Activated naive CD8-positive, alpha-beta T cell treated with anti-CD3 and anti-CD28 coated beads, Interleukin-2, amount 10 ng/mL, durations not matched to agents 7 days and 5 days (primary cell): ENCODE measurements around the gene GTPBP3. TPM values are rescaled to one million over a fixed set of nuclear protein-coding genes. Genes with fewer than 3 reads are reported as not detected.

Experiments used
- ATAC-seq: fragments of 150-1000 bp; cut with Tn5 transposase; one replicate; pipeline ENCODE4 v1.10.0; 2021; ENCODE audit warnings: low read depth, moderate library complexity
- POLR2A ChIA-PET: fragments of 350-600 bp; sonication (Branson Sonifier 250); formaldehyde crosslinking; loops from one replicate; lab custom pipeline; 2021; ENCODE audit warnings: antibody characterized with exemption; lab: Charles Lee
- DNase-seq: peaks from one replicate; pipeline ENCODE4 v3.0.0; 2021
- H3K27ac Mint-ChIP-seq: one replicate; pipeline ENCODE4 v1.8.0; 2022; ENCODE audit warnings: mild to moderate bottlenecking, mixed read lengths
- H3K27me3 Mint-ChIP-seq: one replicate; pipeline ENCODE4 v1.8.0; 2022; ENCODE audit warnings: mild to moderate bottlenecking, moderate library complexity, mixed read lengths
- H3K36me3 Mint-ChIP-seq: one replicate; pipeline ENCODE4 v1.8.0; 2021; ENCODE audit warnings: mild to moderate bottlenecking, mixed read lengths
- H3K4me1 Mint-ChIP-seq: one replicate; pipeline ENCODE4 v1.8.0; 2021; ENCODE audit warnings: mixed read lengths
- H3K4me3 Mint-ChIP-seq: one replicate; pipeline ENCODE4 v1.8.0; 2022; ENCODE audit warnings: mild to moderate bottlenecking, moderate library complexity, mixed read lengths
- H3K9me3 Mint-ChIP-seq: one replicate; pipeline ENCODE4 v1.8.0; 2021; ENCODE audit warnings: mixed read lengths
- total RNA-seq, 2 experiments: library from RNA; stranded (reverse); gene quantifications; one replicate each; pipeline ENCODE4 v1.2.3, GENCODE V29; 2021

The GTPBP3 gene
- total RNA-seq, 2 experiments from 2014 or later = 41.8 to 46.7 TPM

DNA sequence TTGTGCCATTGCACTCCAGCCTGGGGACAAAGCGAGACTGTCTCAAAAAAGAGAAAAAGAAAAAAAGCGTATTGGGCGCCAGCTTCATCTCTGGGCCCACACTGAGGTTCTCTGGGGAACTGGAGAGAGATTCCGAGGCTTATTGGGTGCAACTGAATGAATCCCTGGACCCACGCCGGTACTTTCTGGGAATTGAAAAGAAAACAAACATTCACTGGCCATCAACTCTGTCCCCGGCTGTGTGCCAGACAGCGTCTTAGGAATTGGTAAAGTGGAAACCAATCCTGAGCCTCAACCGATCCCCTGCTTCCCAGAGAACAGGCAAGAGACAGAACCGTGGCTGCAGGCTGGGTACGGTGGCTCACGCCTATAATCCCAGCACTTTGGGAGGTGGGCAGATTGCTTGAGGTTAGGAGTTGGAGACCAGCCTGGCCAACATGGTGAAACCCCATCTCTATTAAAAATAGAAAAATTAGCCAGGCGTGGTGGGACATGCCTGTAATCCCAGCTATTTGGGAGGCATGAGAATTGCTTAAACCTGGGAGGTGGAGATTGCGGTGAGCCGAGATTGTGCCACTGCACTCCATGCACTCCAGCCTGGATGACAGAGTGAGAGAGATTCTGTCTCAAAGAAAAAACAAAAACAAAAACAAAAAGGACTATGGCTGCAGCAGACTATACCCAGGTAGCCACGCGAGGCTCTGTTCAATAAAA lies 11.3 kb upstream of the GTPBP3 start:
- H3K4me1 Mint-ChIP-seq = peaks cover 6% of the 10 kb centered on the region
- POLR2A ChIA-PET = interaction anchor here (0.9 kb wide), 1 partner anchor 11 kb away, joined by 5 read pairs; no protein-coding TSS in a partner anchor

GRCh38 chr19:17326595-17326966 lies 10.8 kb upstream of the GTPBP3 start:
- Mint-ChIP-seq H3K4me3 (no peak overlapping the region), H3K27me3 (peaks cover 5% of the 10 kb centered on the region), H3K4me1 (peaks cover 6% of the 10 kb centered on the region), H3K27ac (no peak overlapping the region), H3K9me3 (no peaks in the 10 kb centered on the region), H3K36me3 (peaks cover 2% of the 10 kb centered on the region)
- DNase-seq = no peak
- no peak for ATAC-seq
- POLR2A ChIA-PET = interaction anchor here (0.9 to 3.9 kb wide), 2 partner anchors 10 to 17 kb away, joined by 5 to 26 read pairs; partner anchors contain the start of gene DDA1

More for the DNA sequence above, 11.3 kb upstream of the GTPBP3 start:
- H3K9me3 Mint-ChIP-seq = no peaks in the 10 kb centered on the region
- peaks cover 2% of the 10 kb centered on the region for H3K36me3 Mint-ChIP-seq
- peaks cover 5% of the 10 kb centered on the region for H3K27me3 Mint-ChIP-seq
- ATAC-seq (no peak), DNase-seq (no peak)
- no peak overlapping the region for H3K27ac Mint-ChIP-seq
- H3K4me3 Mint-ChIP-seq = no peak overlapping the region

- POLR2A ChIA-PET = interaction anchor here (0.9 to 3.9 kb wide), 2 partner anchors 9 to 18 kb away, joined by 5 to 26 read pairs; partner anchors contain the start of gene DDA1
- no peak overlapping the region for H3K4me3 Mint-ChIP-seq
- no peak for DNase-seq
- peaks cover 2% of the 10 kb centered on the region for H3K36me3 Mint-ChIP-seq
- peaks cover 5% of the 10 kb centered on the region for H3K27me3 Mint-ChIP-seq
- no peak for ATAC-seq
- H3K27ac Mint-ChIP-seq = no peak overlapping the region
- H3K4me1 Mint-ChIP-seq = peaks cover 6% of the 10 kb centered on the region
- H3K9me3 Mint-ChIP-seq = no peaks in the 10 kb centered on the region
Measured at GRCh38 chr19:17327068-17327653, 10.2 kb upstream of the GTPBP3 start.

DNA sequence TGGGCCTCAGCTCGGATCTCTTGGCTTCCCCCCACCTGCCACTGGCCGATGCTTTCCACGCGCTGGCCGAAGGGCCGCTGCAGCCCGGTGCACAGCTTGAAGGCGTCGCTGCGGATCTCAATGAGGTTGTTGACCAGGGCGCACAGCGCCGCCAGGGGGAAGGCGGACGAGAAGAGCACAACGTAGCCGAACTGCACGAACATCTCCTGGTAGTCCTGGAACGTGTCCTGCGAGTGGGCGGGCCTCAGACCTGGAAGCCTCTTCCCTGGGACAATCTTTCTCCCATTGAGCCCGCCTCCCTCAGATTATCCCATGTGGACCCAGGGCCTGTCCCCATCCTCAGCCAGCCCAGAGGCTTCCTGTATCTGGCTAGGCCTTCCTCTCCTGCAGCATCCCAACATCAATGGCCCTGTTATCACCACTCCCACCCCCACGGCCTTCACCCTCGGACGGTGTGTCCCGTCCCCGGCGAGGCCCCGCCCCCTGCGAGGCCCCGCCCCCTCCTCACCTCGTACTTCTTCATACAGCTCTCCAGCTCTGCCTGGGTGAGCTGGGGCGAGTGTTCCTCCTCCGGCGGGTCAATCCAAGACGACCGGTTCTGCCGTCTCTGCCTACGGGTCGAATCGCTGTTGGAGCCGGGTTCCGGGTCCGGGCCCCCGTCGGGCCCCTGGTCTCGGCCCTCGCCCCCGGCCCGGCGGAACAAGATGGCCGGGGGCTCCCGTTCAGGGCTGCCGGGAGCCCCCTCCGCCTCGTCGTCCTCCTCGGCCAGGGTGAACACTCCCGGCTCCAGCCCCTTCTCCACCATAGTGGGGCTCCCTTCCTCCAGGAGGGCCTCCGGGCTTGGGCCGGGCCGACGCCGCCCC lies 9.5 kb upstream of the GTPBP3 start:
- peaks cover 5% of the 10 kb centered on the region for H3K4me1 Mint-ChIP-seq
- H3K9me3 Mint-ChIP-seq = no peaks in the 10 kb centered on the region
- peak overlapping the region; percentile 60 for H3K4me3 Mint-ChIP-seq
- H3K27ac Mint-ChIP-seq = no peak overlapping the region
- H3K36me3 Mint-ChIP-seq = peaks cover 5% of the 10 kb centered on the region
- DNase-seq = peak; percentile 65
- peaks cover 5% of the 10 kb centered on the region for H3K27me3 Mint-ChIP-seq
- POLR2A ChIA-PET = interaction anchor here (1.0 to 3.9 kb wide), 2 partner anchors 10 to 19 kb away, joined by 3 to 26 read pairs; partner anchors contain the start of genes DDA1 and GTPBP3
- peak; percentile 39 for ATAC-seq

- Mint-ChIP-seq H3K4me3 (peak overlapping the region; percentile 60), H3K27me3 (peaks cover 5% of the 10 kb centered on the region), H3K36me3 (peaks cover 5% of the 10 kb centered on the region), H3K27ac (no peak overlapping the region), H3K4me1 (peaks cover 4% of the 10 kb centered on the region), H3K9me3 (no peaks in the 10 kb centered on the region)
- POLR2A ChIA-PET = interaction anchor here (1.0 to 3.9 kb wide), 2 partner anchors 9 to 19 kb away, joined by 3 to 26 read pairs; partner anchors contain the start of genes DDA1 and GTPBP3
- ATAC-seq = peak; percentile 29
- peak; percentile 59 for DNase-seq
Measured at GRCh38 chr19:17328517-17329365, 8.6 kb upstream of the GTPBP3 start.

GRCh38 chr19:17329366-17330261 lies 7.7 kb upstream of the GTPBP3 start:
- no peaks in the 10 kb centered on the region for H3K9me3 Mint-ChIP-seq
- H3K36me3 Mint-ChIP-seq = peaks cover 7% of the 10 kb centered on the region
- POLR2A ChIA-PET = interaction anchor here (3.9 kb wide), 1 partner anchor 20 kb away, joined by 26 read pairs; the partner anchor contains the start of gene DDA1
- peaks cover 5% of the 10 kb centered on the region for H3K27me3 Mint-ChIP-seq
- DNase-seq (no peak), ATAC-seq (no peak)
- peaks cover 7% of the 10 kb centered on the region for H3K4me1 Mint-ChIP-seq
- H3K27ac Mint-ChIP-seq = no peak overlapping the region
- H3K4me3 Mint-ChIP-seq = no peak overlapping the region

DNA sequence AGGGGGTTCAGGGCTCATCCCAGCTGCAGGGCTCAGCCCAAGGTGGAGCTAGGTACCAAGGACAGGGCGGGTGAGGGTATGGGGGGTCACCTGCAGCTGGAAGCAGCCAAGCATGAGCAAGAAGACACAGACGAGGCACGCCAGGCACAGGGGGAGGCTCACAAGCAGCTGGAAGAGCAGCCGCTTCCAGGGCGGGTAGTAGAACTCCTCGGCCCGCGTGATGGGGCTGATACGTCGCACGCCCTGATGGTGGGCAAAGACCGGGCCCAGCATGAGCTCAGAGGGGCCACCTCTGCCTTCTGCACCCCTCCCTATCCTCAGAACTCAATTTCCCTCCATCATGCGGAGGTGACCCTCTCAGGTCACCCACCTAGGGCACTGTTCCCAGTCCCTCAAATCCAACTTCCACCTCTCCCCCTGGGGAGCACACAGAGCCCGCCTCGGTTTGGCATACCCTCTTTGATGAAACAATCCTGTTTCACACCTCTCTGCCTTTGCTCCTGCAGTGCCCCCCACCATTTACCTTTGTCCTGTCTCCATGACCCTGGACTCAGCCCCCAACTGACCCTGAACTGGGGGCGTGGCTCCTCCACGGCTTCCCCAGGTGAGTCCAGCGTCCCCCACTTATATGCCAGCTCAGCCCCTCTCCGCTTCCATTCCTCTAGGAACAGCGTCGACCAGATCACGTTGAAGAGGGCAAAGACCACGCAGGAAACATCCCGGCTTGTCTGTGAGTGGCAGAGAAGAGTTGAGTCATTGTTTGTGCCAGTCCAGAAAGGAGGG lies 6.9 kb upstream of the GTPBP3 start:
- Mint-ChIP-seq H3K27me3 (peaks cover 5% of the 10 kb centered on the region), H3K4me3 (no peak overlapping the region), H3K9me3 (no peaks in the 10 kb centered on the region), H3K27ac (no peak overlapping the region), H3K4me1 (peaks cover 13% of the 10 kb centered on the region), H3K36me3 (peaks cover 7% of the 10 kb centered on the region)
- DNase-seq = no peak
- POLR2A ChIA-PET = interaction anchor here (0.7 to 3.9 kb wide), 2 partner anchors 21 kb away, joined by 3 to 26 read pairs; partner anchors contain the start of gene DDA1
- no peak for ATAC-seq

GRCh38 chr19:17331045-17331558 lies 6.3 kb upstream of the GTPBP3 start:
- Mint-ChIP-seq H3K27me3 (peaks cover 5% of the 10 kb centered on the region), H3K9me3 (no peaks in the 10 kb centered on the region), H3K36me3 (peaks cover 7% of the 10 kb centered on the region), H3K27ac (no peak overlapping the region), H3K4me3 (no peak overlapping the region), H3K4me1 (peaks cover 13% of the 10 kb centered on the region)
- no peak for ATAC-seq
- POLR2A ChIA-PET = interaction anchor here (0.7 kb wide), 1 partner anchor 22 kb away, joined by 3 read pairs; no protein-coding TSS in a partner anchor
- no peak for DNase-seq

- peaks cover 20% of the 10 kb centered on the region for H3K4me1 Mint-ChIP-seq
- POLR2A ChIA-PET = interaction anchor here (1.0 to 4.3 kb wide), 5 partner anchors 8 to 191 kb away, joined by 3 to 45 read pairs (median 5); partner anchors contain the start of gene DDA1
- H3K27ac Mint-ChIP-seq = no peak overlapping the region
- DNase-seq = no peak
- H3K9me3 Mint-ChIP-seq = no peaks in the 10 kb centered on the region
- no peak overlapping the region for H3K4me3 Mint-ChIP-seq
- peaks cover 5% of the 10 kb centered on the region for H3K27me3 Mint-ChIP-seq
- peaks cover 7% of the 10 kb centered on the region for H3K36me3 Mint-ChIP-seq
- no peak for ATAC-seq
Measured at GRCh38 chr19:17332360-17332676, 5.0 kb upstream of the GTPBP3 start.

DNA sequence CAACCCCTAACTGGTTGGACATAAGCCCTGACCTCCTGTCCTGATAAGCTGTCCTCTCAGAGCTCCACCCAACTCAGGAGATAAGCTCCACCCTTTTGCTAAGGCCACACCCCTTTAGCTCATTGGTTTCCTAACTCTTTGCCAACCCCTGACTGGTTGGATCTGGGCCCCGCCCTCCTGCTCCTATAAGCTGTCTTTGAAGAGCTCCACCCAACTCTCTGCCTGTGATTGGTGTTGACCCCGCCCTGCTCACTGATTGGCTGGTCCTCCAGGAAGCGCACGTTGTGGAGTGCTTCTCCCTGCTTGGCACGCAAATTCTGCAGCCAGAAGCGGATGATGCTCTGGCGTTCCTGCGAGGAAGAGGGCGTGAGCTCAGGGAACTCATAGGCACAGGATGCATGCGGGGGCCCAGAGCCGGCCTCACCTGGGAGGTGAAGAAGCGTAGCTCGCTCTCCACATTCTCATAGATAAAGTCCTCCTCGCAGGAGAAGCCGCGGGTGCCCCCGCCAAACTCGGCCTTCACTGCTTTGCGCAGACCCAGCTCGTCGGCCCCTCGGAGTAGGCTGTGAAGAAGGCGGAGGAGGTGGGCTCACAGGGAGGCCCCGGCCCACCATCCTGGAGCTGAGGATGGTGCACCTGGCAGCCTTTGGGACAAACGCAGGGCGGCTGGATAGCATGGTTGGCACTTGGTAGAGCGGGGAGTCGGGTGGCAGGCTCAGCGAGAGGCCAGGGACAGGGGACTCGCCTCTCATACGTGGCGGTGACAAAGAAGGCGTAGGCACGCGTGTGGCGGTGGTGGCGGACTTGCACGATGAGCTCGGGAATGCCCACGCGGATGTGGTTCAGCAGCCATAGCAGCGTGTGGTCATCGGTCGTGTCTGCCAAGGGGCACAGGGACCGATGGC lies 4.4 kb upstream of the GTPBP3 start:
- H3K4me3 Mint-ChIP-seq = peak overlapping the region; percentile 32
- peaks cover 23% of the 10 kb centered on the region for H3K4me1 Mint-ChIP-seq
- H3K9me3 Mint-ChIP-seq = no peaks in the 10 kb centered on the region
- H3K27me3 Mint-ChIP-seq = peaks cover 5% of the 10 kb centered on the region
- no peak for ATAC-seq
- peaks cover 7% of the 10 kb centered on the region for H3K36me3 Mint-ChIP-seq
- no peak for DNase-seq
- POLR2A ChIA-PET = interaction anchor here (0.6 to 4.3 kb wide), 14 partner anchors 9 to 471 kb away, joined by 3 to 45 read pairs (median 4); partner anchors contain the start of genes ANKLE1, BST2, CCDC194 and DDA1
- H3K27ac Mint-ChIP-seq = no peak overlapping the region
